Bronchial epithelial cell (primary cell): ENCODE data around the gene SVIL. TPM values are rescaled to one million over a fixed set of nuclear protein-coding genes. Genes with fewer than 3 reads are reported as not detected.

Source experiments
- DNase-seq: peaks from one replicate; pipeline ENCODE4 v3.0.0-alpha.2; 2010; ENCODE audit warnings: low read depth
- FAIRE-seq: peaks from 2 replicates; lab custom pipeline; 2011; peaks lifted over from hg19 to GRCh38; lab: Jason Lieb, UNC
- H3K27me3 ChIP-seq: 2 replicates; pipeline ENCODE4 v1.5.1; 2011; ENCODE audit warnings: low read length; ENCODE audit not compliant: control insufficient read depth, insufficient read depth
- H3K36me3 ChIP-seq: 2 replicates; pipeline ENCODE4 v1.5.1; 2011; ENCODE audit warnings: low read length; ENCODE audit not compliant: control insufficient read depth, insufficient read depth
- H3K4me3 ChIP-seq: 2 replicates; pipeline ENCODE4 v1.5.1; 2011; ENCODE audit warnings: mild to moderate bottlenecking, low read depth, low read length, control low read depth
- CTCF ChIP-seq: IDR thresholded peaks from 2 replicates; pipeline ENCODE4 v1.5.1; 2011; ENCODE audit warnings: mild to moderate bottlenecking, moderate library complexity, low read length, control low read depth, inconsistent platforms; ENCODE audit not compliant: insufficient read depth, severe bottlenecking
- total RNA-seq: library from RNA; depleted of rRNA; stranded (reverse); fragments of >200 nt; gene quantifications from 2 replicates; pipeline ENCODE4 v1.2.1, GENCODE V29; 2014

Gene SVIL
- total RNA-seq, 1 donor from 2014 or later = 12.6 TPM

GRCh38 chr10:29675984-29676383 lies 41.2 kb upstream of the SVIL start:
- no peak for TF ChIP-seq CTCF
- no peak for FAIRE-seq
- no peaks in the 10 kb centered on the region for H3K27me3 ChIP-seq
- no peak overlapping the region for H3K4me3 ChIP-seq
- no peak for DNase-seq
- peaks cover 2% of the 10 kb centered on the region for H3K36me3 ChIP-seq

GRCh38 chr10:29671968-29672367 lies 37.2 kb upstream of the SVIL start:
- H3K27me3 ChIP-seq = no peaks in the 10 kb centered on the region
- no peak overlapping the region for H3K4me3 ChIP-seq
- DNase-seq (no peak), FAIRE-seq (no peak)
- TF ChIP-seq CTCF = no peak
- no peaks in the 10 kb centered on the region for H3K36me3 ChIP-seq

GRCh38 chr10:29671228-29671780 lies 36.5 kb upstream of the SVIL start:
- no peaks in the 10 kb centered on the region for H3K27me3 ChIP-seq
- no peak overlapping the region for H3K4me3 ChIP-seq
- H3K36me3 ChIP-seq = no peaks in the 10 kb centered on the region
- DNase-seq = no peak
- TF ChIP-seq CTCF = no peak
- FAIRE-seq = peak; percentile 36

- no peak for DNase-seq
- H3K27me3 ChIP-seq = no peaks in the 10 kb centered on the region
- no peak for FAIRE-seq
- no peak for TF ChIP-seq CTCF
- no peak overlapping the region for H3K4me3 ChIP-seq
- H3K36me3 ChIP-seq = no peaks in the 10 kb centered on the region
Measured at GRCh38 chr10:29670761-29671160, 36.0 kb upstream of the SVIL start.

- TF ChIP-seq CTCF = no peak
- Histone ChIP-seq H3K4me3 (no peak overlapping the region), H3K36me3 (no peaks in the 10 kb centered on the region), H3K27me3 (no peaks in the 10 kb centered on the region)
- DNase-seq = peak; percentile 36
- FAIRE-seq = peak; percentile 50
Measured at GRCh38 chr10:29669149-29669548, 34.4 kb upstream of the SVIL start.

- no peaks in the 10 kb centered on the region for H3K27me3 ChIP-seq
- H3K4me3 ChIP-seq = no peak overlapping the region
- TF ChIP-seq CTCF = no peak
- FAIRE-seq (no peak), DNase-seq (peak; percentile 80)
- no peaks in the 10 kb centered on the region for H3K36me3 ChIP-seq
Measured at GRCh38 chr10:29668628-29669027, 33.9 kb upstream of the SVIL start.
